SK-N-MC (cell line): ENCODE measurements around the gene CCNT2.

Experiments used
- EZH2 ChIP-seq: fragments of 200-600 bp; sonication (generic); IDR thresholded peaks from one replicate; pipeline ENCODE4 v1.6.1; 2017; ENCODE audit warnings: antibody characterized with exemption
- FOXP2 ChIP-seq: optimal IDR thresholded peaks from 2 replicates; pipeline ENCODE3; 2011; ENCODE audit warnings: mild to moderate bottlenecking, moderate library complexity; ENCODE audit not compliant: insufficient read depth; ENCODE audit errors: extremely low read length, control extremely low read depth
- POLR2AphosphoS5 ChIP-seq: IDR thresholded peaks from 2 replicates; pipeline ENCODE4 v1.6.1; 2012; ENCODE audit warnings: mild to moderate bottlenecking, low read depth, low read length, borderline replicate concordance

DNA sequence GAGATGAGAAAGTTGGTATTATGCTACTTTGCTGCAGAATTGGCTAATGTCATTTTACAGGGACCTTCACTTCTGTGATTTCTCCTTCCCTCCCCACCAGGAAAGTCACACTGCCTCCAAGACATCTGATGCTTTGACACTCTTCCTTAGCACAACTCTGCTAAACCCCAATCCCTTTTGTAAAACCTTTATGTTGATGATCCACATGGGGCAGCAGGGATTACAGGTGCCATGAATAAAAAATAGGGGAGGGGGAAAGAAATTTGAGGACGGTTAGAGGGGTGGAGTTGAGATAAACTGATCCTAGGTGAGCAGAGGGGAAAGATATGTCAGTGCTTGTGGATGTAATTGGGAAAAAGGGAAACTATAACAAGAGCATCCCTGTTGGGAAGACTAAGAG, 26.4 kb downstream of the CCNT2 start:
- TF ChIP-seq POLR2AphosphoS5 (no peak), EZH2 (no peak), FOXP2 (no peak)
